ENCODE measurements around the gene VSTM2L.

The VSTM2L gene

DNA sequence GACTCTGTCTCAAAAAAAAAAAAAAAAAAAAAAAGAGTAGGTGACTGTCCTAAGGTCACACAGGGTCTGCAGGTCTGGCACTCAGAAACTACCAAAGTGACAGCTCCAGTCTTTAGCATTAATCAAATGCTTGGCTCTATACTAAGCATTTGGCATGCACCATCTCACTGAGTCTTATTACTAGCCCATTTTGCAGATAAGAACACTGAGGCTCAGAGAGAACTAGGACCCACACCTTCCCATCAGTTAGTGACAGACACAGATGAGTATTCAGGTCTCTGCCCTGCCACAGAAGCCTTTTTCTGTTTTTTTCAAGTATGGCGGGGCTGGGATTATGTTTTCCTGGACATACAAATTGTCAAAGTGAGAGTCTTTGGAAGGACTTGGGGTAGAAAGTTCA lies 23.1 kb upstream of the VSTM2L start:
- no peak for FAIRE-seq

GRCh38 chr20:37880726-37881591 lies 22.0 kb upstream of the VSTM2L start:
- no peak for FAIRE-seq

GRCh38 chr20:37881601-37882343 lies 21.2 kb upstream of the VSTM2L start:
- no peak for FAIRE-seq

DNA sequence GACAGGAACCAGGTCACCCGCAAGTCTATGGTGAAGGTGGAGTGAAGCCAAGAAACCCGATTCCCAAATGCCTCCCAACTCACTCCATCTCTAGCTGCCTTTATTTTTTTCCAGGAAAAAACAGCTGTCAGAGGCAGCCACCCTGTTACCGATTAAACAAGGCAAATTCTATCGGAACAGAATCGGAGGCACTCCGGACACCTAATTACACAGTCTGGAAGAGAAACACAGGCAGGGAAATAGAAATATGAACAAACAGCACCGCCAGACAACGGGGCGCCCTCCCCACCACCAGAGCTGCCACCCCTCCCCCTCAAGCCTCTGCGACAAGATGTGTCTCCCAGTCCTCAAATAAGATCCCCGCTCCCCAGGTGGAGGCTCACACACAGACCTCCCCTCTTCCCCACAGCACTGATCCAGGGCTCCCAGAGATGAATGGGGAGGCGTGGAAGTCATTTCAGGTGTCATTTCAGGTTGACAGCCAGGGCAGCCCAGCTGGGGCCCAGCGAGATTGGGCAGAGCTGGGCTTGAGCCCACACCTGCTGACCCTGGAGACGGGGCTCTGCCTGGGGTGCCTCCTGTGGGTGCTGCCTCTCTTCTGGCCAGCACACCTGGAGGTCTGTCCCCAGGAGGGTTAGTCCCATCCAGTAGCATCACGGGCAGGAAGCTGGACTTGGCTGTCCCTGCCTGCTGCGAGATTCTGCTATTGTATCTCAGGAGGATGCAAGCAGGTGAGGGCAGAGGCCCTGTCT lies 19.8 kb upstream of the VSTM2L start:
- no peak for FAIRE-seq

GRCh38 chr20:37885042-37885441 lies 17.9 kb upstream of the VSTM2L start:
- FAIRE-seq: no peak

GRCh38 chr20:37885593-37886503 lies 17.1 kb upstream of the VSTM2L start:
- FAIRE-seq: no peak

- FAIRE-seq: no peak
Observed at GRCh38 chr20:37886851-37887297, 16.1 kb upstream of the VSTM2L start.

DNA sequence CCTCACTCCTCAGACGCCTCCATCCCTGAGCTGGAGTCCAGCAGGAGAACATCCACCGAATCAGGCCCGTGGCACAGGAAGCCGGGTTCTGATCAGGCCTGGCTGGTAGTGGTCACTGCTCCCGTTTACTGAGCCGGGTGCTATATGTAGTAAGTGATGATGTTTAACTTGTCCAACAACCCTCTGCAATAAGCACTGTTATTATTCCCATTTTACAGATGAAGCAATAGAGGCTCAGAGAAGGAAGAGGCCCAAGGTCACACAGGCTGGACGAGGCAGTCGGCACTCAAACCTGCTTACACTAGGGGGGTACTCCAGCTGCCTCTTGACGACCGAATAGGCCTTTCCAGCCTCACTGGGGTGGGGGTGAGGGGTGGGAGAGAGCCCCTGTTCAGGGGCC lies 14.3 kb upstream of the VSTM2L start:
- FAIRE-seq: no peak

GRCh38 chr20:37890108-37890507 lies 12.8 kb upstream of the VSTM2L start:
- no peak for FAIRE-seq

GRCh38 chr20:37890643-37891042 lies 12.3 kb upstream of the VSTM2L start:
- no peak for FAIRE-seq

DNA sequence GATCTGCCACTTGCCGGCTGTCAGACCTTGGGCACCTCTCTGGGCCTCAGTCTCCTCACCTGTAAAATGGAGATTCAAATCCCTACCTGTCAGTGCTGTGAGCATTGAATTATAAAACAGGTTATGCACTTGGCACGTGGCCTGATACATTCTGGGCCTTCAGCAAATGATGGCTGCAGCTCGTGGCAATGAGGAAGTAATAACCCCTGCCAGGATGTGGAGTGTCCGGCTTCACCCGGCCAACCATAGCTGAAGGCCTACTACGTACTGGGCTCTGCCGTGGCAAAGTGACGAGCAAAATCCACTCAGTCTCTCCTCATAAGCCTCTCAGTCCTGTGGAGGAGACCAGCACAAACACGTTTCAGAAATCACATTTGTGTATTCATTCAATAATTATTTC lies 10.9 kb upstream of the VSTM2L start:
- FAIRE-seq: no peak

DNA sequence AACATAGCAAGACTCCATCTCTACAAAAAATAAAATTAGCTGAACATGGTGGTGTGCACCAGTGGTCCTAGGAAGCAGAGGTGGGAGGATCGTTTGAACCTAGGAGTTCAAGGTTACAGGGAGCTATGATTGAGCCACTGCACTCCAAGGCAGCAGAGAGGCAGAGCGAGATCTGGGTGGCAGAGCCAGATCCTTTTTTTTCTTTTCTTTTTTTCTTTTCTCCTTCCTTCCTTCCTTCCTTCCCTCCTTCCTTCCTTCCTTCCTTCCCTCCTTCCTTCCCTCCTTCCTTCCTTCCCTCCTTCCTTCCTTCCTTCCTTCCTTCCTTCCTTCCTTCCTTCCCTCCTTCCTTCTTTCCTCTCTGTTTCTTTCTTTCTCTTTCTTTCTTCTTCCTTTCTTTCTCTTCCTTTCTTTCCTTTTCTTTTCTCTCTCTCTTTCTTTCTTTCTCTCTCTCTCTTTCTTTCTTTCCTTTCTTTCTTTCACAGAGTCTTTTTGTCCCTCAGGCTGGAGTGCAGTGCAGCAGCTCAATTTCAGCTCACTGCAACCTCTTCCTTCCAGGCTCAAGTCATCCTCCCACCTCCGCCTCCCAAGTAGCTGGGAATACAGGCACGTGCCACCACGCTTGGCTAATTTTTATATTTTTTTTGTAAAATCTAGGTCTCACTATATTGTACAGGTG lies 9.2 kb upstream of the VSTM2L start:
- FAIRE-seq: no peak

- FAIRE-seq: no peak
Observed at GRCh38 chr20:37894454-37894853, 8.5 kb upstream of the VSTM2L start.

DNA sequence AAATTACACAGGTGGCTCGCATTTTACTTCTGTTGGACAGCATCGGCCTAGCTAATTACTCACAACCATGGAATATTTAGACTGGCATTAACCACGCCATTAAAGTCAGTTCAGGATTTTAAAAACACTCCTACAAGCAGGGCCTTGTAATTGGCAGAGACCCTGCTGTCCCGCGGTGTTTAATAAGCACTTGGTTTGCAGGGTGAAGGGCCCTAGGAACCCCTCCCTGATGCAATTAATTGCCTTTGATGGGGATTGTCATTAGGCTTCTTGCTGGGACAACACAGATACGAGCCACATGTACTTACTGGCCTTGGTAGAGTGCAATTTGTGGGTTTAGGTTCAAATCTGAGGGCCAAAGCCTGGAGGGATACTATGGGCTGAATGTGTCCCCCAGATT lies 7.8 kb upstream of the VSTM2L start:
- no peak for FAIRE-seq

DNA sequence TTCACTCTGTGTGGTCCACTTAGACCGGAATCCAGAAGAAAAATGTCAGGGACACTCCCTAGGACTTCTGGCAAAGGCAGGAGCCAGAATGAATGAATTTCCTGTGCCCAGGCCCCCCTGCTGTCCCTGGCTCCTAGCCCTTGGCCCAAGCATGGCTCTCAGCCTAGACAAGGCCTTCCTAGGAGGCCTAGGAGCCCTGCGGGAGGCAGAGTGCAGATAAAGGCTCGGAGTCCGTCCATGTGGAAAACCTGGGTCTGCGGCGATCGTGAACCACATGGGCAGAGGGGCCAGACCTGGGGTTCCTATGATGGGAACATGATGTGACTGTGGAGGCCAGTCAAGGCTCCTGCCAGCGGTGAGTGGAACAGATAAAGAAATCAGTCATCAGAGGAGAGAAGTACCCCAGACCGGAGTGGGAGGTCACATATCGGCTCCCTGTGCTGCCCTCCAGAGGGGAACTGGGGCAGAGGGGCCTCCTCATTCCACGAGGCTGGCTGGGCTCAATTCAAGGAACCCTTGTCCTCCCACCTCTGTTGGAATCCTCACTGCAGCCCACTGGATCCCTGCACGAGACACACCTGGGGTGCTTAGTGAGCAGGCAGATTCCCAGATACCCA lies 5.9 kb upstream of the VSTM2L start:
- no peak for FAIRE-seq

DNA sequence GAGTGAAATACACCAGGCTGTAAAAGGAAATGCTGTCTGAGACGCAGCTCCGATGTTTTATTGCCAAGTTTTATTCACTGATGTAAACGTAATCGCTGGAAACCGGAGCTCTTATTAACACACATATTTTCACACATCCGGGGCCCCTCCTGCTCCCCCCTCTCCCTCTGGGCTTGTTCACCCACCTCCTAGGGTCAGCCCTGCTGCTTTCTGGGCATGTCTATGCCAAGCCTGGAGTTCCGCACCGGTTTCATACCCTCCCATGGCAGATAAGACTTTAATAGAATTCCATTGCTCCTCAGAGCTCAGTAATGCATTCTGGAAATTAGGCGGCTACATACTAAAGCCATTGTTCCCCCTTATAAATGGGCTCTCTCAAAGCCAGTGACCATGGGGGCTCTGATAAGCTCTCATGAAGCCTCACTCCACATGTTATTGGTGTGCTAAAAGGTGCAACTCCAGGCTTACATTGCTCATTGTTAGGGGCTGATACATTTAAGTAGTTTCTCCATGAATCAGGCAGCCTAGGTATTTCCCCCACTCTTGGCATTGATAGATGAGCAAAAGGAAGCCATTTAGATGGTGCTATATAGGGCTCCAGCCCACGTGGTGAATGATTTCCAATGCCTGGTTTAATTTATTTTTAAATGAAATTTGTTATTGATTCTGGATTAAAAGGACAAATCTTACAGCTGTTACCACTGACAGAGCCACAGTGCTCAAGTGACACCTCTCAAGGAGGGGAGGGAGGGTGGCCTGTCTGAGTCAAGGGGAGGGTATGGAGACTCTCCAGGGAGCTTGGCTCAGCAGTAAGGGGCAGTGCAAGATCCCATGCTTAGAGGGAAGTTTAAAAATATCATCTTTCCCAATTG lies 4.5 kb upstream of the VSTM2L start:
- FAIRE-seq: no peak

GRCh38 chr20:37899105-37900045 lies 3.6 kb upstream of the VSTM2L start:
- no peak for FAIRE-seq

DNA sequence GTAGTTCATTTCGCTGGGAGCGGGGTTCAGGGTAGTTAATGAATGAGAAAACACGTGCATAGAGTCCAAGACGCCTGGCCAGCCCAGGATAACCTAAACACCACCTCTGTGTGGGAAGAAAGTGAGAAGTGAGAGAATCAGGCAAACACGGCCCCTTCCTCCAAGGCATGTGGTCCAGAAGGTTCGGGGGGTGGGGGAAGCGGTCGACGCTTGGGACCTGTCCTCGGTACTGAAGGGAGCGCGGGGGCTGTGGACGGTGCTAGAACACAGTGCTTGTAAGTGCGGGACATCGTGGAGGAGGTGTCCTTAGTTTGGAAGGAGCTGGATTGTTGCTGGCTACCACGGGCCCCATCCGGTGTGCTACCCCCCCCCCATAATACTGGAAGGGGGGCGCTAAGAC lies 1.7 kb upstream of the VSTM2L start:
- no peak for FAIRE-seq

All from TTC549 (cell line).